Measurements from ENCODE around the gene SDF4.

DNA sequence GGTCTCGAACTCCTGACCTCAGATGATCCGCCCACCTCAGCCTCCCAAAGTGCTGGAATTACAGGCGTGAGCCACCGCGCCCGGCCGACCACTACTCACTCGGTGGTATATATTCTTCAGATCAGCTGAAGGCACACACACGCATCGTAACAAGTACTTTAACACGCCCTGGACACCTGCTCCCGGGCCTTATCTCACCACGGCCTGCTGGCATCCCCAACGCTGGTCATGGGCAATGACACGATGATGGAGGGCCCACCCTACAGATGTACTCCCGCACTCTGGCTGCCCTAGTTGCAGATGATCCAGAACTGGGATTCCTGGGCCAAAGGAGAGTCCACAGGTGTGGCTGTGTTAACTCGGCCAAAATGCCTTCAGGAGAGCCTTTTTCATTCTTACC lies 30.3 kb upstream of the SDF4 start:
- TF ChIP-seq, protein P1, sequence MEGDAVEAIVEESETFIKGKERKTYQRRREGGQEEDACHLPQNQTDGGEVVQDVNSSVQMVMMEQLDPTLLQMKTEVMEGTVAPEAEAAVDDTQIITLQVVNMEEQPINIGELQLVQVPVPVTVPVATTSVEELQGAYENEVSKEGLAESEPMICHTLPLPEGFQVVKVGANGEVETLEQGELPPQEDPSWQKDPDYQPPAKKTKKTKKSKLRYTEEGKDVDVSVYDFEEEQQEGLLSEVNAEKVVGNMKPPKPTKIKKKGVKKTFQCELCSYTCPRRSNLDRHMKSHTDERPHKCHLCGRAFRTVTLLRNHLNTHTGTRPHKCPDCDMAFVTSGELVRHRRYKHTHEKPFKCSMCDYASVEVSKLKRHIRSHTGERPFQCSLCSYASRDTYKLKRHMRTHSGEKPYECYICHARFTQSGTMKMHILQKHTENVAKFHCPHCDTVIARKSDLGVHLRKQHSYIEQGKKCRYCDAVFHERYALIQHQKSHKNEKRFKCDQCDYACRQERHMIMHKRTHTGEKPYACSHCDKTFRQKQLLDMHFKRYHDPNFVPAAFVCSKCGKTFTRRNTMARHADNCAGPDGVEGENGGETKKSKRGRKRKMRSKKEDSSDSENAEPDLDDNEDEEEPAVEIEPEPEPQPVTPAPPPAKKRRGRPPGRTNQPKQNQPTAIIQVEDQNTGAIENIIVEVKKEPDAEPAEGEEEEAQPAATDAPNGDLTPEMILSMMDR (IDR thresholded peaks at IDR 0.05; ENCODE audit: low read length): no peak
- no peak for TF ChIP-seq EZH2 (IDR thresholded peaks at IDR 0.05; ENCODE audit: borderline replicate concordance, low read length)

Measured in OCI-LY1 (cell line).